ENCODE measurements around the gene OIP5. TPM values are rescaled to one million over a fixed set of nuclear protein-coding genes. Genes with fewer than 3 reads are reported as not detected.

Gene OIP5
- total and polyA plus RNA-seq, 2 donors (not counting 3 experiments of a cell fraction or from before 2014, with no cell fraction given) = 11.4 to 11.8 TPM

DNA sequence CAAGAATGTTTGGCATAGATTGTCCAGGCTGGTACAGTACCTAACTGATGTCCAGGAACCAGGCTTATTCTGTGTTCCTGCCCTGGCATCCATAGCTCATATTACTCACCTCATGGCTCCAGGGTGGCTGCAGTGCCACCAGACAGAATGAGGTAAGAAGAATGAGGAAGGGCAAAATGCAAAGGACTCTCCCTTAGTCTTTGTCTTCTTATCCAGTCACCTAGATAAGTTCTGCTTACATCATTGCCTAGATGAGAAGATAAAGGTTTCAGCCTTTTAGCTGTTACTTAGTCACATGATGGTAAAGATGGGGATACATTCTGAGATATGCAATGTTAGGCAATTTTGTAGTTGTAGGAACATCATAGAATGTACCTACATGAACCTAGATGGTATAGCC lies 55.6 kb downstream of the OIP5 start:
- H3K27me3 ChIP-seq (ENCODE audit: control insufficient read depth in 2 of 2, insufficient read depth in 2 of 2, low read length in 2 of 2) = no peaks in the 10 kb centered on the region
- H3K9me1 ChIP-seq (replicated peaks; ENCODE audit: control insufficient read depth, extremely low read depth, insufficient read depth, low read length) = no peaks in the 10 kb centered on the region
- H3K79me2 ChIP-seq (ENCODE audit: control insufficient read depth, insufficient read depth, low read length) = no peaks in the 10 kb centered on the region
- H3K36me3 ChIP-seq (ENCODE audit: control insufficient read depth in 2 of 2, extremely low read depth in 1 of 2, insufficient read depth in 2 of 2, low read length in 2 of 2) = peaks cover 0 to 14% of the 10 kb centered on the region in 2 experiments
- no TSS peak for BruUV-seq (replicated peaks)
- CTCF ChIA-PET = no interaction called here
- intact Hi-C loops (cut with micrococcal nuclease) = no loop called here
- POLR2A ChIA-PET = no interaction called here
- no peak overlapping the region for H2AFZ ChIP-seq (ENCODE audit: low read depth, low read length)
- H3K9me3 ChIP-seq (replicated peaks; ENCODE audit: control insufficient read depth, insufficient read depth, low read length) = no peaks in the 10 kb centered on the region
- no peaks in the 10 kb centered on the region for H4K20me1 ChIP-seq (replicated peaks; ENCODE audit: control insufficient read depth, extremely low read depth, insufficient read depth, low read length)
- no peak overlapping the region for H3K4me3 ChIP-seq (replicated peaks in 1 of 3; ENCODE audit: insufficient read depth in 1 of 3, low read depth in 1 of 3, low read length in 3 of 3)
- DNase-seq (ENCODE audit: low read depth, low spot score) (no peak), FAIRE-seq (no peak)
- H3K4me1 ChIP-seq (ENCODE audit: control insufficient read depth, extremely low read depth, insufficient read depth, low read length) = no peaks in the 10 kb centered on the region
- no peak overlapping the region for H3K9ac ChIP-seq (replicated peaks; ENCODE audit: extremely low read depth, insufficient read depth, low read length)
- no peak overlapping the region for H3K4me2 ChIP-seq (ENCODE audit: insufficient read depth, low read length)
- TF ChIP-seq, protein P1, sequence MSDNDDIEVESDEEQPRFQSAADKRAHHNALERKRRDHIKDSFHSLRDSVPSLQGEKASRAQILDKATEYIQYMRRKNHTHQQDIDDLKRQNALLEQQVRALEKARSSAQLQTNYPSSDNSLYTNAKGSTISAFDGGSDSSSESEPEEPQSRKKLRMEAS (IDR thresholded peaks at IDR 0.05; ENCODE audit: insufficient read depth, insufficient read length) = no peak
- TF ChIP-seq JUN (IDR thresholded peaks at IDR 0.05; ENCODE audit: borderline replicate concordance, insufficient read depth, insufficient read length, low read depth) (no peak), EZH2 (IDR thresholded peaks at IDR 0.05; ENCODE audit: borderline replicate concordance, low read depth, low read length, severe bottlenecking) (no peak)
- H3K27ac ChIP-seq (ENCODE audit: insufficient read depth, low read depth, low read length) = no peak overlapping the region
- dilution Hi-C loops (cut with MboI; ENCODE audit: extremely low pct_ligation_motif_present, low sequenced_read_pairs) = no loop called here

DNA sequence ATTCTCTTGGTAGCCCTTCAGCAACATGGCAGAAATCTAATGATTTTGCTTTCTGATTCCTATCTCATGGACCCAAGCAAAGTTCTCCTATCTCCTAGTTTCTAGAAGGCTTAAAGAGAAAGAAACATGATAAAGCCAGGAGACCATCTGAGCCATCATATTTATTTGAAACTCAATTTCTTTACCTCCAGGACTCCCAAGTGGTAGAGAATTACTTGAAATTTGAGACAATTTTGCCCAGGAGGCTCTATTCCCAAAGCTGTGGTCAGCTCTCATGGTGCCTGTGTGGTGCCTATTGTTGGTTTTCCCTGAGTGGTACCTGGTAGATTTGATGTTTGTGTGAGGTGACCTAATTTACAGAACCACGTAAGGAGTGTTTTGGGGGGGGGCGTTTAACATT lies 62.5 kb downstream of the OIP5 start:
- H3K79me2 ChIP-seq (ENCODE audit: control insufficient read depth, insufficient read depth, low read length) = no peaks in the 10 kb centered on the region
- H3K4me3 ChIP-seq (replicated peaks in 1 of 3; ENCODE audit: insufficient read depth in 1 of 3, low read depth in 1 of 3, low read length in 3 of 3) = no peak overlapping the region
- dilution Hi-C loops (cut with MboI; ENCODE audit: extremely low pct_ligation_motif_present, low sequenced_read_pairs) (no loop called here), intact Hi-C loops (cut with micrococcal nuclease) (no loop called here)
- H3K27ac ChIP-seq (ENCODE audit: insufficient read depth, low read depth, low read length) = no peak overlapping the region
- no peak overlapping the region for H3K4me2 ChIP-seq (ENCODE audit: insufficient read depth, low read length)
- no TSS peak for BruUV-seq (replicated peaks)
- H2AFZ ChIP-seq (ENCODE audit: low read depth, low read length) = no peak overlapping the region
- H3K36me3 ChIP-seq (ENCODE audit: control insufficient read depth in 2 of 2, extremely low read depth in 1 of 2, insufficient read depth in 2 of 2, low read length in 2 of 2) = peaks cover 2 to 6% of the 10 kb centered on the region in 2 experiments
- DNase-seq (ENCODE audit: low read depth, low spot score) (no peak), FAIRE-seq (no peak)
- H4K20me1 ChIP-seq (replicated peaks; ENCODE audit: control insufficient read depth, extremely low read depth, insufficient read depth, low read length) = no peaks in the 10 kb centered on the region
- CTCF ChIA-PET = no interaction called here
- no peaks in the 10 kb centered on the region for H3K4me1 ChIP-seq (ENCODE audit: control insufficient read depth, extremely low read depth, insufficient read depth, low read length)
- no peak overlapping the region for H3K9ac ChIP-seq (replicated peaks; ENCODE audit: extremely low read depth, insufficient read depth, low read length)
- POLR2A ChIA-PET = no interaction called here
- TF ChIP-seq EZH2 (IDR thresholded peaks at IDR 0.05; ENCODE audit: borderline replicate concordance, low read depth, low read length, severe bottlenecking) (no peak), JUN (IDR thresholded peaks at IDR 0.05; ENCODE audit: borderline replicate concordance, insufficient read depth, insufficient read length, low read depth) (no peak), GATA2 (IDR thresholded peaks at IDR 0.05; ENCODE audit: insufficient read depth, insufficient read length, low read depth, low read length) (no peak), POLR2AphosphoS5 (IDR thresholded peaks at IDR 0.05; ENCODE audit: insufficient read depth, low read depth, low read length) (no peak), FOS (IDR thresholded peaks at IDR 0.05; ENCODE audit: borderline replicate concordance, insufficient read depth, low read length) (no peak), MYC (IDR thresholded peaks at IDR 0.05; ENCODE audit: low read depth, low read length) (no peak), POLR2A (IDR thresholded peaks at IDR 0.05; ENCODE audit: low read depth, low read length) (no peak)
- TF ChIP-seq, protein P2, sequence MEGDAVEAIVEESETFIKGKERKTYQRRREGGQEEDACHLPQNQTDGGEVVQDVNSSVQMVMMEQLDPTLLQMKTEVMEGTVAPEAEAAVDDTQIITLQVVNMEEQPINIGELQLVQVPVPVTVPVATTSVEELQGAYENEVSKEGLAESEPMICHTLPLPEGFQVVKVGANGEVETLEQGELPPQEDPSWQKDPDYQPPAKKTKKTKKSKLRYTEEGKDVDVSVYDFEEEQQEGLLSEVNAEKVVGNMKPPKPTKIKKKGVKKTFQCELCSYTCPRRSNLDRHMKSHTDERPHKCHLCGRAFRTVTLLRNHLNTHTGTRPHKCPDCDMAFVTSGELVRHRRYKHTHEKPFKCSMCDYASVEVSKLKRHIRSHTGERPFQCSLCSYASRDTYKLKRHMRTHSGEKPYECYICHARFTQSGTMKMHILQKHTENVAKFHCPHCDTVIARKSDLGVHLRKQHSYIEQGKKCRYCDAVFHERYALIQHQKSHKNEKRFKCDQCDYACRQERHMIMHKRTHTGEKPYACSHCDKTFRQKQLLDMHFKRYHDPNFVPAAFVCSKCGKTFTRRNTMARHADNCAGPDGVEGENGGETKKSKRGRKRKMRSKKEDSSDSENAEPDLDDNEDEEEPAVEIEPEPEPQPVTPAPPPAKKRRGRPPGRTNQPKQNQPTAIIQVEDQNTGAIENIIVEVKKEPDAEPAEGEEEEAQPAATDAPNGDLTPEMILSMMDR (IDR thresholded peaks at IDR 0.05; ENCODE audit: extremely low read depth in 1 of 2, insufficient read depth in 1 of 2, low read depth in 1 of 2, low read length in 2 of 2) = no peak
- TF ChIP-seq, protein P1 (IDR thresholded peaks at IDR 0.05; ENCODE audit: insufficient read depth, insufficient read length) = no peak
- no peaks in the 10 kb centered on the region for H3K27me3 ChIP-seq (ENCODE audit: control insufficient read depth in 2 of 2, insufficient read depth in 2 of 2, low read length in 2 of 2)
- H3K9me1 ChIP-seq (replicated peaks; ENCODE audit: control insufficient read depth, extremely low read depth, insufficient read depth, low read length) = no peaks in the 10 kb centered on the region
- H3K9me3 ChIP-seq (replicated peaks; ENCODE audit: control insufficient read depth, insufficient read depth, low read length) = no peaks in the 10 kb centered on the region

All from endothelial cell of umbilical vein (primary cell).